Stimulated activated CD8-positive, alpha-beta memory T cell treated with anti-CD3 and anti-CD28 coated beads, Interleukin-15, amount 100 ng/mL, for 24 hours (primary cell): ENCODE results near the gene DENND10.
"Not testable (repeated sequence)": the region's sequence is repeated elsewhere in the genome, so short reads cannot be mapped to it uniquely, and the experiment has no call there.

Experiments used
- DNase-seq: peaks from one replicate; pipeline ENCODE4 v3.0.0-alpha.2; 2020; ENCODE audit warnings: low read depth

The DENND10 gene

DNA sequence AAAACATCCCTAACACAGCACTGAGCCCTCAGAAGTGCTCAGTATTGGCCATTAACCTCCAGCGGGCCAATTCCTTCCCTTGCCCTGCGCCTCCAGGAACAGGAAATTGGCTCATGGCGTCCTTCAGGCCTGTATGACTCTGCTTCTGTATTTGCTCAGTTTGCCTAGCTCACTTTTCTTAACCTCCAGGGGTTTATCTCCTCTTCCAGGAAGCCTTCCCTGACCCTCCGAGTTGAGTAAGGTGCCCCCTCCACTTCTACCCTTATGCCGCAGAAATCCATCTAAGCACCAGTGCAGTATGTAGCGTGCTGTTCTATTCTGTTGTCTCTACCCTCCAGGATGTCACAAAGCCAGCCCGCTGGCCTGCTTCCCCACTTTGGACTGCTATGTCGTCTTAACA is 62.7 kb downstream of the DENND10 start:
- no peak for DNase-seq

DNA sequence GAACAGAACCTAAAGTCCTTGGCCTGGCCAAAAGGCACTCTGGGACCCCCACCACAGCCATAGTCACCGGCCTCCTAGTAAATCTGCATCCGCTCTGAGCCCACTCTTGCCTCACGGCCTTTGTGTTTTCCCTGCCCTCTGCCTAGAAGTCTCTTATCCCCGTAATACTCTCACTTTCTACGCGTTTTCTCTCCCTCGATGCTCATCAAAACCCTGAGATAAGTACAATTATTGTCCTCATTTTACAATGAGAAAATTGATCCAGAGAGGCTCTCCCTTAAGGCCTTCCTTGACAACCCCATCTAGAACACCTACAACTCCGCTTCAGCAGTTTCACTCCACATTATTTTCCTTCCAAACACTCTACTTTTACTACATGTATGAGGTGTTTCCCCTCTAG is 63.1 kb downstream of the DENND10 start:
- no peak for DNase-seq

DNA sequence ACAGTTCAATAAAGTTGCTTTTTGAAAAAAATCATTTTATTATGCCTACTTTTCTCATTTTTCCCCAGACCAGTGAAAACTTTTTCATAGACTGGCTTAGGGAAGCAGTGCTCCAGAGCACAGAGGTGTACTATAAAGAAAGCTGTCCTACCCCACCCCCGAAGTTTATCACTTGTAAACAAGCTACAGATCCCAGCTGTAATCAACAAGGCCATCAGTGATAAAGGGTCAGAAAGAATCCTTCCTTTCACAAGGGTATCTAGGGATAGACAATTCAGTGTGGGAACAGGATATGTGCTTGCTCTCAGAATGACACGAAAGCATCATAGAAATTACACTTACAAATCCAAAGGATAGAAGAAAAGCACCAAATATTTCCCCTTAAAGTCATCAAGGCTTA is 70.2 kb downstream of the DENND10 start:
- DNase-seq = no peak

DNA sequence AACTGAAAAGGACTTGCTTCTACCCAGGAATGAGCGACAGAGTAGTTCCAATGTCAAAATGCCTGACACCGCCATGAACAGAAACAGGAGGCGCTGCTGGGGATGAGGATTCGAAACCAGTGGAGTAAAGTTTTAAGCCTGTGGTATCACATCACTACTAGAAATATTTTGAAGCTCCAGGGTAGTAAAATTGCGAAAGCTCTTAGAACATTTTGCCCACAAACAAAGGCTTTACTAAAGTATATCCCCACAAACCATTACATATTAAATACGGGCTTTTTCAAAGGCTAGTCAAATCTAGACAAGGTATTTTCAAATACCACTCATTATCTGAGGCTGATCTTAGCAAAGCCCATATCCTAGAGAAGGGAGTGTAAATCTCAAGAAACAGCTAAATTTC is 72.3 kb downstream of the DENND10 start:
- DNase-seq = no peak

DNA sequence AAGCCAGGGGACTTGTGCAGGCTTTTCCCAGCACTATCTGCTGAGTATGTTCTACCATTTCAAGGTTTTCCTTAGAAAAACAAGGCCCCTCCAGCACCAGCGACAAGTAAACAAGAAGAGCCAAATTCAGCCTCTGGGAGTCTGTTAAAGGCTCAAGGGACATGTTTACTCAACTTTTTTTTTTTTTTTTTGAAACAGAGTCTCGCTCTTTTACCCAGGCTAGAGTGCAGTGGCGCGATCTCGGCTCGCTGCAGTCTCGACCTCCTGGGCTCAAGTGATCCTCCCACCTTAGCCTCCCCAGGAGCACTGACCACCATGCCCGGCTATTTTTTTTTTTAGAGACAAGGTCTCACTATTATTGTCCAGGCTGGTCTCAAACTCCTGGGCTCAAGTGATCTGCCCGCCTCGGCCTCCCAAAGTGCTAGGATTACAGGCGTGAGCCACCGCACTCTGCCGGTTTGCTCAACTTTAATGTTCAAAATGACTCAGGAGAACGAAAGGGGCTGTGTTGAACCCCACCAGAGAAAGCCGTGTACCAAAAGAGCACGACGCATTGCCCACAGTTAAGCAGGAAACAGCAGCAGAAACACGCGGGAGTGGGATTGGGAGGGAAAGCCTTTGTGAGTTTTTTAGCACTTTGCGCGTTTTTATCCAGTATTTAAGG is 73.9 kb downstream of the DENND10 start:
- no peak for DNase-seq

DNA sequence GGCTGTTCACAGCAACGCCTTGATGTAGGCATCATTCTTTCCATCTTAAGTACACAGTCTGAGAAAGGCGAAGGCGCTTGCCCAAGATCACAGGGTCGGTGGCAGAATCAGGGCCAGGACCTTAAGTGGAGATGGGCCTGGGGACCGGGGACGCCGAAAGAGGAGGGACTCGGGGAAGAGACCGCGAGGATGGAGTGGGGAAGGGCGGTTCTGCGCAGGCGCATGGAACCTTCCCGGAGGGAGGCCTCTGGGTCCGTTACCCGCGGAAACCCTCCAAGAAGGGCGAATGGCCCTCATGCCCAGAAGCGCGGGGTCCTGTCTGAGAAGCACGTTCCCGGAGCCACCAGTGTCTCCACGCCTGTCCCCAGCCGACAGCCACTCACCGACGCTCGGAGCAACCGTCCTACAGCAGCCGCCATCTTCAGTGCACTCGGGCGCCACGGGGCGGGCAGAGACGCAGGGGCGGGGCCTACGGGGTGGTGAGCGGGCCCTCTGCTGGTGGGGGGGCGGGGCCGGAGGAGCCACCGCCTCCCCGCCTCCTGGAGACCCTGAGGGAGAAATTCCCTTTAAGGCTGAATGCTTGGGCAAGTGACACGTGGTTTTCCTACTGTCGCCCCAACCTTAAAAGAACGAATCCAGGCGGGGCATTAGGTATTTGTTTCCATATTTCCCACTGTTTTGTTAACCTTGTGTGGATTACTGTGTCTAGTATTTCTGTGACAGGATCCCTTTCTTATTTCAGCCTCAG is 74.6 kb downstream of the DENND10 start, which contains the start of gene PRDX3:
Gene PRDX3, minus strand, starts transcription at position 441 of the 748 bp plus-strand sequence. Its CDS starts 22 bp downstream, at position 419.
- peak; percentile 79 for DNase-seq

DNA sequence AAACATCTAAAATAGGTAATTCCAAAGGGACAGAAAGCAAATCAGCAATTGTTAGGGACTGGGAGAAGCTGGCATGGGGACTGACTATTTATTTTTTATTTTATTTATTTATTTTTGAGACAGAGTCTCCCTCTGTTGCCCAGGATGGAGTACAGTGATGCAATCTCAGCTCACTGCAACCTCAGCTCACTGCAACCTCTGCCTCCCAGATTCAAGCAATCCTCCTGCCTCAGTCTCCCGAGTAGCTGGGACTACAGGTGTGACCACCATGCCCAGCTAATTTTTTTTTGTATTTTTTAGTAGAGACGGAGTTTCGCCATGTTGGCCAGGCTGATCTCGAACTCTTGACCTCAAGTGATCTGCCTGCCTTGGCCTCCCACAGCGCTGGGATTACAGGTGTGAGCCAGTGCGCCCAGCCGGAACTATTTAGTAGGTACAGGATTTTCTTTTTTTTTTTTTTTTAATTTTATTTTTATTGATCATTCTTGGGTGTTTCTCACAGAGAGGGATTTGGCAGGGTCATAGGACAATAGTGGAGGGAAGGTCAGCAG is 77.0 kb downstream of the DENND10 start:
- not testable (repeated sequence) for DNase-seq

DNA sequence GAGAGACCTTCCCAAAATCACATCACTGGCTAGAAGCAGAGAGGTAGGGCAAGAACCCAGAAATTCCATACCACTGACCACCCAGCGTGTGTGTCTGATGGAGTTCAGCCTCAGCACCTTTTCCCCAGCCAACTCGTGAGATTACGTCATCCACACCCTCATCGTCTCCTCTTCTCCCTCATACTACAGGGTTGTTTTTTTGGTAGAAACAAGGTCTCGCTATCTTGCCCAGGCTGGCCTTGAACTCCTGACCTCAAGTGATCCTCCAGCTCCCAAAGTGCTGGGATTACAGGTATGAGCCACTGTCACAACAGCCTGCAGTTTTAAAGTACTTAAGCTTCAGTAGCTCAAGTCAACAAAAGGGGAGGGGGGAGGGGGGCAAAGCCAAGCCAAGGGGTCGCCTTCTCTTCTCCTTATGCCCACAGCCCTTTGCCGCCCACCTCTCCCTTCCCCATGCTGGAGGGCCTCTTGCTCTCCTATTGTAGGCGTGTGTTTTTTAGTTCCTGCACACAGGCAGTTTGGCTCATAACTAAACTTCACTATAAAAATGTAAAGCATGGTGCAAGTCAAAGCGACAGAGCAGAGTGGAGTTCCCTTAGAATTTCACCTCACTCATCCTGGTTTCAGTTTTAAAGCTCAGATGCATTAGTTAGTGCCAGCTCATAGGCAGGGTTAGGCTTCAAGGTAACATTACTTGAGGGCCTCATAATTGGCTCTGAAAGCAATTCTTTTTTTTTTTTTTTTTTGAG is 79.9 kb downstream of the DENND10 start:
- DNase-seq = no peak
